Suppressor macrophage treated with lipopolysaccharide for 1 hour (primary cell): ENCODE measurements around the gene CGNL1.

Experiments
- DNase-seq, 3 donors: peaks; one replicate each; pipeline ENCODE4 v3.0.0-alpha.2; 2020 to 2022

The CGNL1 gene

GRCh38 chr15:57354436-57355123, 21.7 kb upstream of the CGNL1 start:
- DNase-seq, result no peak

- no peak for DNase-seq
Measured at GRCh38 chr15:57355259-57355658, 21.0 kb upstream of the CGNL1 start.

DNA sequence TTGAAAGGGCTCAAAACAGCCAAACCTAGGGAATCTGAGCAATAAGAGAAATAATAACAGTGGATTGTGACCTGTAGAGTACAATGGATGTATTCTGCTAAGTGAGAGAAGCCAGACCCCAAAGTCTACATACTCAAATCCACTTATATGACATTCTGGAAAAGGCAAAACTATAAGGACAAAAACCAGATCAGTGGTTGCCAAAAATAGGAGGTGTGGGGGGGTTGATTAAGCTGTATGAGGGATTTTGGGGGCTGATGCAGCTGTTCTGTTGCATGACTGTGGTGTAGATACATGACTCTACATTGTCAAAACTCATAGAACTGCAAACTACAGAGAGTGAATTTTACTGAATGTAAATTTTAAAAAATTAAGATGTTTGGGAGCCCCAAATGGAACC, 20.1 kb upstream of the CGNL1 start:
- no peak for DNase-seq

DNA sequence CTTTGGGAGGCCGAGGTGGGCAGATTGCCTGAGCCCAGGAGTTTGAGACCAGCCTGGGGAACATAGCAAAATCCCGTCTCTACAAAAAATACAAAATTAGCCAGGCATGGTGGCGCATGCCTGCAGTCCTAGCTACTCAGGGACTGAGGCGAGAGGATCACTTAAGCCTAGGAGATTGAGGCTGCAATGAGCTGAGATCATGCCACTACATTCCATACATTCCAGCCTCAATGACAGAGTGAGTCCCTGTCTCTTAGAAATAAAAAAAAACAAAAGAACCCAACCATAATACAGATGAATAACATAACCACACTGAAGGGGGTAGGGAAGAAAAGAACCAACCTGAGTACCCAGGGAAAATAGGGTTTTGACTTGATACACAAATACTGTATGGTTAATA, 19.7 kb upstream of the CGNL1 start:
- DNase-seq, result no peak

DNA sequence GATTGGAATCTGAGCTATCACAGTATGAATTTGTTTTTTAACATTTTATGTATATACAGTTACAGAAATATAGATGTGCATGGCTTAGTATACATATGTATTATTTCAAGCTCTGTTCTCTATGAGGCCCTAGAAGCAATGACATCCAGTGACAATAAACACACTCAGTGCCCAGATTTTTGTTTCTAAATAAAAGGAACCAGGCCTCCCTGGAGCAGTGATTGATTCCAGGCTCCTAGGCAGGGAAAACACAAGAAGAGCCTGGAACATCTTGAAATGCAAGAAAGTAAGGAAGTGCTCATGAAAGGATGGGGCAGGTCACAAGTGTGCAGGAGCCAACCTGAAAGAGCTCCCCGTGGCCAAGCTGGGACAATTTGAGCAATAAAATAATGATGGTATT, 18.5 kb upstream of the CGNL1 start:
- no peak for DNase-seq

- DNase-seq, result no peak
Measured at GRCh38 chr15:57358571-57358970, 17.7 kb upstream of the CGNL1 start.

DNA sequence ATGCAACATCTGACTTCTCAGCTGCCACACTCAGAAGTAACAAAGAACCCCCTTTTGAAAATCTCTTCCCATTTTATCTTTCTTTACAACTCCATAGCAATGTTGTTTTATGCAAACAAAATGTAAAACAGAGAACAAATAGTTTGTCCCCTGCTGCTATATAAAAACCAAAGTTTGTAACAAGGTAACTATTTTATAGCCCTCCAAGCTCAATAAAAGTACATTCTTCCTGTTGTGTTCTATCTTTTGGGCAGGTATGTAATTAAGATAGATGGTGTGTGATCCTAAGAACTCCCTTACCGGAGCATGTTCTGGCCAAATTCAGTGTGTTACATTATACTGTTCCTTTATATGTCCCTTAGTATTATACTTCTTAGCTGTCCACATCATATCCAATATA, 12.6 kb upstream of the CGNL1 start:
- no peak for DNase-seq

DNA sequence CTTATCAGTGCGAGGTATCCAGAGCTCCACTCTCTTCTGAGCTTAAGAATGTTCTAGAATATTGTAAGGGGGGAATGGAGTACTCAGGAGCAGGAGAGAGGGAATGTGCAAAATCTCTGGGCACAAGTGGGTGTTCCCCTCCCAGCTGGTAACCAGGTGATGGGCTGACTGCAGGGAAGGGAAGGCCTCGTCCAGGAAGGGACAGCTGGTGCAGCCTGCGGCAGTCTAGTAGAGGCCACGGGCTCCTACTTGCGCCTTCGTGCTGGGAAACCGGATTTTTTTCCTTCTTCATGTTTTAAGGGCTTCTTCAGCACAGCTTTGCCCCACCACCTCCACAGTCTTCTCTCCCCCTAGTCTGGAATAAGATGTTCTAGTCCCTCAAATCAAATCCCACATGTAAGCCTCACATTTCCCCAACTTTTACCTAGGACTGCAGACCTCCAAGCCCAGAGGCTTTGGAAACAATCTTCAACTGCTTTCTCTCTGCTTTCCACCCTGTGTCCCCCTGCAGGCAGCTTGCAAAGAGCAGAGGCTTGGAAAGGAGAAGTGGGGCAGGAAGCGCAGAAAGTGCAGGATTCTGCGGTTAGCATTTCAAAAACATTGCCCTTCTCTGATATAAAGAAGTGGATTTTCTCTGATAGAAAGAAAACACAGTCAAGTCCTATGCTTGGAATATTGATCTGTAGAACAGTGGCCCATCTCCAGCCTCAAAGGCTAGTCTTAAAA, 11.9 kb upstream of the CGNL1 start:
- peak; percentile 62 to 75 (median 67) for DNase-seq

DNA sequence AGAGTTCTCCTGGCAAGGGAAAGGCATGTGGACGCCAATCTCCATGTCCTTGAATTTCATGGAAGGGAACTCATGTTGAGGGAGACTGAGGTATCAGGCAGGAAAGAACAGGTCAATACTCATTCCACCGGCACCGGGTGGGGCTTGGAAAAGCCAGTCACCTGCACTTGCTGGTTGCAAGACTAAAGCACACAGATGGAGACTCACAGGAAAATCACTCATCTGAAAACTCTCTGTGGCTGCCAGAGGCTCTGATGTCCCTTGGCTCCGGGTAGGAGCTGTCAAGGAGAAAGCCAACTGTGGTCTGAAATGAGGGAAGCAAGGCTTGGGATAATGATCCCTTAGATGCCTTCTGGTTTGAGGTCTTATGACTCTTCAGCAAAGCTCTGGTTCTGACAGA, 8.7 kb upstream of the CGNL1 start:
- no peak for DNase-seq

DNA sequence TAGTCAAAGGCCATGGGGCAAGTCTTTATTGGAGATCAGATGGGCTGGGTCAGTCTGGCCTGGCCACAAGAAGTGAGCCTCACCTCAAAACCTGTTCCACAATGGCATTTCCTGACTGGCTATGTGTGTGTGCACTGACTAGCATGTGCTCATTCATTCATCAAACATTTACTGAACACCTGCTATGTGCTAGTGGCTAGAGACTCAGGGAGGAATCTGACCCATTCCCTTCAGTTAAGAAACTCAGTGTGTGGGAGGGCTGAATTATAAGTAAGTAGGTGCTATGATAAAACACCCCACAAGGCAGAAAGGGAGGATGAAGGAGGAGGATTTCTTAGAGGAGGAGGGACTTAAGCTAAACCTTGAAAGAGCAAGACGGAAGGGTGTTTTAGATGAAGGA, 5.4 kb upstream of the CGNL1 start:
- DNase-seq, result no peak

- no peak for DNase-seq
Measured at GRCh38 chr15:57373251-57373881, 2.9 kb upstream of the CGNL1 start.

DNA sequence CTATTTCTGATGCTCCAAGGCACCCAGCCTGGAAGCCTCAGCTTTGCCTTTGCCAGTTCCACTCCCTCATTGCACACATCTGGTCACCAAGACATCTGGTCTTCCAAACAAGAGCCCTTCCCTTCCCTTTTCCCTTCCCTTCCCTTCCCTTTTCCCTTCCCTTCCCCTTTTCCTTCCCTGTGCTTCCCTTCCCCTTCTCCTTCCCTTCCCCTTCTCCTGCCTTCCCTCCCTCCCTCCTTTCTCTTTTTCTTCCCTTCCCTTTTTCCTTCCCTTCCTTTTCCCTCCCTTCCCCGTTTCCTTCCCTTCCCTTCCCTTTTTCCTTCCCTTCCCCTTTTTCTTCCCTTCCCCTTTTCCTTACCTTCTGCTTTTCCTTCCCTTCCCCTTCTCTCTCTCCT, 2.4 kb upstream of the CGNL1 start:
- DNase-seq, result no peak

DNA sequence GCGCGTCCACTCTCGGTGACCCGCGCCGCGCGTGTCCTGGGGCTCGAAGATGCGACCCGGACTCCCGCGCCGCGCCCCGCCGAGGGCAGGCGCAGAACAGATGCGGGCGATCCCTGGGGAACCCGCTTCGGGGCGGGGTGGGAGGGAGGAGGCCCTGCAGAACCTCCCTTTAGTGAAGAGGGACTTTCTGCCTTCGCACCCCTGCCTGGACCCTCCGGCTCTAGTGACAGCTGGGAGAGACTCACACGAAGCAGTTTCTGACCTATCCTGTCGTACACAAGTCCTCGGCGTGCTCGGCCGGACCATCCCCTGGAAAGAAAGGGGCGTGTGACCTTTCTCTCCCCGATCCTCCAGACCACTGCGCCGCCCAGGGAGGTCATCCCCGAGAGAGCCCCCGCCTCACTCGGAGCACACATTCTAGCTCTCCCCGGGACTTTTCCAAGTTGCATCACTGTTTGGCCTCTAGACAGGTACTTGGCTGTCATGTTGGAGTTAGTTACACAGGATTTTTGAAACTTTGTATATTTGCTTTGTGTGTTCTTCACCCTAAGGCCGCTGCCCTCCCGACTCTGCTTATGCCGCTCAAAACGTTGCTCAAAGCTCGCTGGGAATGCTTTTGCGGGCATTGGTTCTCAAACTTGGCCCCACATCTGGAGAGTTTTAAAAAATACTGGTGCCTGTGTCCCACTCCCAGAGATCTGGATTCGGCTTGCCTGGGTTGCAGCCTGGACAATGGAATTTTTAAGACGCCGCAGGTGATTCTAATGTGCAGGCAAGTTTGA, 582 bp downstream of the CGNL1 start:
- peak in 2 of 3 donors; percentile 19 to 40 for DNase-seq

DNA sequence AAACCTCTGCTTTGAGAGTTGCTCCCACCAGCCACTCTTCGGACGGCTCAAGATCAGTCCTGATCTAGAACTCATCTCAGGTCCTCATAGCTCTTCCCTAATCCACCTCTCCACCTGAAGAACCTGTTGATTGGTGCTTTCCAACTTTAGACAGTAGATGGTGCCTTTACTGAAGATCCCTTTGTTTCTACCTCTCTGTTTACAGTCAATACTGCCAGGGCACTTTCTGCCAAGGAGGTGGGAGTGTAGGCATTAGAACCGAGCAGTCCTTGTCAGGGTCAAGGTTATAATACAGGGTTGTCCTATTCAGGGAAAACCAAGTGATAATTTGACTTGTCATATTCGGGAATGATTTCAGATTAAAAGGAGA, 1.2 kb downstream of the CGNL1 start:
- no peak for DNase-seq

DNA sequence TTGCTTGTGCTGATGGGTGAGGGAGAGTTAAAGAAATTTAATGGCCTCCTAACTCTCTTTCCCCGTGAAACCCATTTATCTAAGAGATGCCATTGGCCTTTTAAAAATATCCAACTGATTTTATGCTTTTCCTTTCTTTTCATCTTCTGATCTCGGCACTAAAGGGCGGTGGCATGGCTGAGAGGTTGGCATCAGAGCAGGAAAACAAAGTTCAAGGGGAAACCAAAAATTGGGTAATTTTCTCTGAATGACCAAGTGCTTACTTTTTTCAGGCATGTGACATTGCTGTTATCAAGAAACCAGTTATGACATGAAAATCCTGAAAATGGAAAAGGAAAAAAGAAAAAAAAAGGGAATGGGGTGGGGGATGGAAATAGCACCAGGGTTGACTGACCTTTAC, 3.2 kb downstream of the CGNL1 start:
- no peak for DNase-seq

DNA sequence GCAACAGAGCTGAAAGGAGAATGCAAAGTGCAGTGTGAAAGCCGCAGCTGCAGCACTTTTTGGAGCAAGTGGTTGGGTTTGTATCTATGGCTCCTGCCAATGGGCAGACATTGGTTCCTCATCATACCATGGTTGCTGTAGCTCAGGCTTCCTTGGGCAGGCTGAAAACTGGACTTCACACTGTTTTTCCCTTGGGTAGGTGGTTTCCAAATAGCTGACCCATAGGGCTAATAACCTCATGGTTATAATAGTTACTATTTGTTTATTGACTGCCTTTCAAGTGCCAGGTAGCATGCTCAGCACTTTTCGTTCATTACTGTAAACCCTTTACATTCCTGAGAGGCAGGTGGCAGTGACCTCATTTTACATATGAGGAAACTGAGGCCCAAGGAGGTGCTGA, 4.5 kb downstream of the CGNL1 start:
- DNase-seq, result no peak

DNA sequence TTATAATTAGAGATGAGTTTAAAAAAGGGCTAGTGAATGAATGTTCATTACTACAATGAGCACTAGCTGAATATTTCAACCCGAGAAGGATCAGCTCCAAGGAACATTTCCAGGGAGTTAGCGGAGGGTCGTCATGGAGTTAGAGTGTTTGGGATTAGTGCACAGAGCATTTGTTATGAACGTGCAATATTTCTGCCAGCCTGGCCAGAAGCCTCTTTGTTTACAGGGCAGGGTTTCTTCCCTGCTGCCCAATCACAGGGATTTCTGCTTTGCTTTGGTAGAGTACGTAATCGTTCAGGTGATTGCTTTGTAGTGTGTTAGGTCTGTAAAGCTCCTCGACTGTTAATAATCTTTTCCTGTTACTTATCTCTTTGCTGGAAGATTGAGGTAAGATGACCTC, 5.9 kb downstream of the CGNL1 start:
- no peak for DNase-seq

GRCh38 chr15:57382969-57383368, 6.7 kb downstream of the CGNL1 start:
- no peak for DNase-seq

- no peak for DNase-seq
Measured at GRCh38 chr15:57384024-57384423, 7.7 kb downstream of the CGNL1 start.

DNA sequence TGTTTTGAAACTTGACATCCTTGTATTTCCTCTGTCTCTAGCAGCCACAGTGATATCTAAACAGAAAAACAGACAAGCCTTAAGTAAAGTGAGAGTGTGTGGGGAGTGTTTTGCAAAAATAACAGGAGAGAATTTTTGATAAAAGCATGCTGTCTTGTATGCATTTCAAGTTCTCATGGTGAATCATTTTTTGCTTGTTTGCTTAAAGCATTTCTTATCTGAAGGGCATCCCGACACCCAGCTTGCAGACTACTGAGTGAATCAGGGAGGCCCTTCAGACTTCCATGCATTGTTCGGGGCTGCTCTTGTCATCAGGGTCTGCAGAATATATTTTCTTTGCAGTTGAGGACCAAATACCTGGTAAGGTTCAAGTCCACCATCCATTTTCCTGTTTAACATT, 8.5 kb downstream of the CGNL1 start:
- DNase-seq, result no peak

GRCh38 chr15:57385923-57386390, 9.7 kb downstream of the CGNL1 start:
- no peak for DNase-seq

GRCh38 chr15:57386976-57387375, 10.7 kb downstream of the CGNL1 start:
- no peak for DNase-seq

DNA sequence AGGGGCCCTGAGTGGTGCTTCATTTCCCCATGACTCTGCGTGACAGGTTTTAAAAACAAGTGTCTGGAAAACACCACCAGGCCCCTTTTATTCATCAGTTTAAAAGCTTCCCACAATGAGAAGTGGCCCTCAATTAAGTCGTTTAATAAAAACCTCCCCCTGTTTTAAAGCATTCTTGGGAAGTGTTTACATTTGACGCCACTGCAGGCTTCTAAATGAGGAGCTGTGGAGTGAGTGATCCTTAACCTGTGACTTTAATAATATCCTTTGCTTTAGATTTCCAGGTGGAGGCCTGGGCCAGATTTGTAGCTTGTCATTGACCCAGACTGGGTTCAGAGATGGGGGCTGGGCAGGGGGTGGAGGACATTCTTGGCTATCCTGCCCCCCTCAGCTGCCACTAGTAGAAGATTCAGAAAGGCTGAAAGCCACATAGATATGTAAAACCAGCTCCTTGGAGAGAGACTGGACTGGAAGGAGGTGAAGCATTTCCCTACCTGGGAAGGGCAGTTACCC, 11.3 kb downstream of the CGNL1 start:
- DNase-seq, result no peak
